ENCODE data around the gene BRSK2.
"Not testable (repeated sequence)": the region's sequence is repeated elsewhere in the genome, so short reads cannot be mapped to it uniquely, and the experiment has no call there.

Gene BRSK2

DNA sequence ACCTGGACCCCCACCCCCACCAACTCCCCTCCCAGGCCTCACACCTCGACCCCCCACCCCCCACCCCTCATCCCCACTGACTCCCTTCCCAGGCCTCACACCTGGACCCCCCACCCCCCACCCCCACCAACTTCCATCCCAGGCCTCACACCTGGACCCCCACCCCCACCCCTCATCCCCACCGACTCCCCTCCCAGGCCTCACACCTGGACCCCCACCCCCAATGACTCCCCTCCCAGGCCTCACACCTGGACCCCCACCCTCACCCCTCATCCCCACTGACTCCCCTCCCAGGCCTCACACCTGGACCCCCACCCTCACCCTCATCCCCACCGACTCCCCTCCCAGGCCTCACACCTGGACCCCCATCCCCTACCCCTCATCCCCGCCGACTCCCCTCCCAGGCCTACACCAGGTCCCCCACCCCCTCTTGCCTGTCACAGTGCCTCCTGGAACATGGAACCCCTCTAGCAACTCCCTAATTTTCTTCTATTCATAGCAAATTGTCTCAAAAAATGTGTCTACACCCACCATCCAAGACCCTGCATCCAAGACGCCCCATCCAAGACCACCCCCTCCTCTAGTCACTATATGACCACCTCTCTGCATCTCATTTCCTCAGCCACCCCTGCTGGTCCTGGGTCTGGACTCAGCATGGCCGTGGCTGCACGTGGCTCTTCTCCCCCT, 36.9 kb upstream of the BRSK2 start:
- no peak for DNase-seq
- intact Hi-C loops (cut with DNase I), result no loop called here

DNA sequence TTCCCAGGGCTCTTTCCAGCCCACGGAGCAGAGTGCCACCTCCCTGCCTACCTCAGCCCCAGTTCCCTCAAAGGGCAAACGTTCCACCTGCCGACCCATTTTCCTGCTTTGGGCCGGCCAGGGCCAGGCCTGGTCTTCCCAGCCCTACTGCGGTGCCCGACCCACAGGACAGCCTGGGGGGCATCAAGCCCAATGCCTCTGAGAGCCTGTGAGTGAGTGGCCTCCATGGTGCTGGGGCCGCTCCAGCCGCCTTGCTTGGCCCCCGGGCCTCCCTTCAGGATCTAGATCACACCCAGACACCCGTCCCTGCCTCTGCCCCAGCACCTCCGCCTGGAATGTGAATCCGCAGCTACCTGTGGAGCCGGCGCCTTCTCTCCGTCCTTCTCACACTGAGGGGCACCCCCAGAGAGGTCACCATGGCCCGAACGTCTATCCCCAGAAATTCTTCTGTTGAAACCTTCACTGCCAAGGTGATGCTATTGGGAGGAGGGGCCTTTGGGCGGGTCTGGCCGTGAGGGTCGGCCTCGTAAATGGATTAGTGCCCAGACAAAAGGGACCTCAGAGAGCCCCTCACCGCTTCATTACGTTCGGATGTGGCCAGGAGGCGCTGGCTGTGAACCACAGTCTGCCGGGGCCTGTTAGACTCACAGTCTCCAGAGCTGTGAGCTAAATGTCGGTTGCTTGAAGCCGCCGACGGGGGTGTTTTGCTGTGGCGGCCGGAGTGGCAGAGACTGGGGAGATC, 36.2 kb upstream of the BRSK2 start:
- intact Hi-C loops (cut with DNase I), result no loop called here
- peak in 1 of 42 donors; percentile 25 for DNase-seq

DNA sequence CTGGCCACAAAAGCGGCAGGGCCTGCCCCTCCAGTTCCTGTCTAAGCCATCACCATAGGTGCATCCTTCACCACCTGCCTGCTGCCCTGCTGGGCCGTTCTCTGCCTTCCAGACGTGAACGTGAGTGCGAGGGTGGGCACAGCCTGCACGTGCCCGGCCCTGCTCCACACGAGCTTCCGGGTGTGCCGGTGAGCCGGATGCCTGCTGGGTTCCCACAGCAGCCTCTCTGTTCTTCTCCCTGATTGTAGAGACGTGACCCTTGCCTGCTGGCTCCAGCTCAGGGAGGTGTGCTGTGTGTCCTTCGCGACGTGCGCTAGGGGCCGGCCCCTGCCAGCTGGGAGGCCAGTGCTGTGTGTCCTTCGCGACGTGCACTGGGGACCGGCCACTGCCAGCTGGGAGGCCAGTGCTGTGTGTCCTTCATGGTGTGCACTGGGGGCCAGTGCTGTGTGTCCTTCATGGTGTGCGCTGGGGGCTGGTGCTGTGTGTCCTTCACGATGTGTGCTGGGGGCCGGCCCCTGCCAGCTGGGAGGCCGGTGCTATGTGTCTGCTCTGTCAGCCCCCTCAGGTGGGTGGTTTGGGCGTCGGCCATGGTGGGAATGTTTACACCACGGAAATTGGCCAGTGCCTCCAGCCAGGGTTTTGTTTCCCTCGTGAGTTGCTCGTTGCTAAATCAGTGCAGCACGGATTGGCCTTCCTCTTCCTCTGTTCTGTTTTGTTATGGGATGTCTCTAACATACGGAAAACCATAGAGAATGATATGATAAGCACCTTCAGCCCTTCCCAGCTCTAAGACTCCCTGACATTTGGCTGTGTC, 35.4 kb upstream of the BRSK2 start:
- intact Hi-C loops (cut with DNase I), result no loop called here
- no peak for DNase-seq

DNA sequence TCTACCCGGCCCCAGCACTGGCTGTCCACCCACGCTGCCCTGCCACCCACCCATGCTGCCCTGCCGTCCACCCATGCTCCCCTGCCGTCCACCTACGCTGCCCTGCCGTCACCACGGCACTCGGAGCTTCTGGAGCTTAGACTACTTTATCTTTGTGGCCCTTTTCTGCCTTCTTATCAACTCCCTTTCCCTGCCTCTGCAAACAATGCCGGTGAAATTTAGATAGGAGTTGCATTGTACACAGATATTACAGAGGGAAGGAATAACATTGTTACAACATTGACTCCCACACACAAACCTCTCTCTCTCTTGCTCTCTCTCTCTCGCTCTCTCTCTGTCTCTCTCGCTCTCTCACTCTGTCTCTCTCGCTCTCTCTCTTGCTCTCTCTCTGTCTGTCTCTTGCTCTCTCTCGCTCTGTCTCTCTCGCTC, 33.7 kb upstream of the BRSK2 start:
- intact Hi-C loops (cut with DNase I), result no loop called here
- DNase-seq, result peak in 8 of 42 donors; percentile 20 to 63 (median 47)

DNA sequence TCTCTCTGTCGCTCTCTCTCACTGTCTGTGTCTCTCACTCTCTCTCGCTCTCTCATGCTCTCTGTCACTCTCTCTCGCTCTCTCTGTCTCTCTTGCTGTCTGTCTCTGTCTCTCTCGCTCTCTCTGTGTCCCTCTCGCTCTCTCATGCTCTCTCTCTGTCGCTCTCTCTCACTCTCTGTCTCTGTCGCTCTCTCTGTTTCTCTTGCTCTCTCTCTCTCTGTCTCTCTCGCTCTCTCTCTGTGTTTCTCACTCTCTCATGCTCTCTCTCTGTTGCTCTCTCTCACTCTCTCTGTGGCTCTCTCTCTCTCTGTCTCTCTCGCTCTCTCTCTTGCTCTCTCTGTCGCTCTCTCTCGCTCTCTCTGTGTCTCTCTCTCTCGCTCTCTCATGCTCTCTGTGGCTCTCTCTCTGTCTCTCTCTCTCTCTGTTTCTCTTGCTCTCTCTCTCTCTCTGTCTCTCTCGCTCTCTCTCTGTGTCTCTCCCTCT, 33.2 kb upstream of the BRSK2 start:
- DNase-seq, result no peak
- intact Hi-C loops (cut with DNase I), result no loop called here

DNA sequence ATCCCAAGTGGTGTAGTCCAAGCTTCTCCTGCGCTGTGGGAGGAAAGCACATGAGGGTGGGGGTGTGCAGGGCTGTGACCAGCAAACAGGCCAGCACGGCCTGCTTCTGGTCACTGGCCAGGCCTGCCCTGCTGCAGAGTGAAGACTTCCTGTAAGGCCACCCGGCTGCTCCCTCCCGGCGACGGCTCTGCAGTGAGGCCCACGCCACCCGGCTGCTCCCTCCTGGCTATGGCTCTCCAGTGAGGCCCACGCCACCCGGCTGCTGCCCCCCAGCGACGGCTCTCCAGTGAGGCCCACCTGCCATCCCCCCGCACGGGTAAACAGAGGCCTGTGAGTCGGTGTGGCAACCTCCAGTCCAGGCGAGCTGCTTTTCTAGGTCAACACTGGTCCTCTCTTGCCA, 31.4 kb upstream of the BRSK2 start:
- no peak for DNase-seq
- intact Hi-C loops (cut with DNase I), result no loop called here

DNA sequence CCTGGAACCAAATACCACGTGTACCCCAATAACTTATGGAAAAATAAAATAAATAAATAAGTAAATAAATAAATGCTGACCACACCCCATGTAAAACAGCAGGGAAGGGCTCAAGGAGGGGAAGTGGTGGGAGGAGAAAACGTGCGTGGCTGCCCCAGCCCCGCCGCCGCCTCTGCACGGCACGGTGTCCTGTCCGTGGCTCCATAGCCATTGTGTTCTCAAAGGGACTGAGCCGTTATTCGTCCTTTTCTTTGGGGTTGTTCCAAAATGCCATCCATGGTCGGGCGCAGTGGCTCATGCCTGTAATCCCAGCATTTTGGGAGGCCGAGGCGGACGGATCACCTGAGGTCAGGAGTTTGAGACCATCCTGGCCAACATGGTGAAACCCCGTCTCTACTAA, 30.8 kb upstream of the BRSK2 start:
- intact Hi-C loops (cut with DNase I); DNase-seq: not testable (repeated sequence)

DNA sequence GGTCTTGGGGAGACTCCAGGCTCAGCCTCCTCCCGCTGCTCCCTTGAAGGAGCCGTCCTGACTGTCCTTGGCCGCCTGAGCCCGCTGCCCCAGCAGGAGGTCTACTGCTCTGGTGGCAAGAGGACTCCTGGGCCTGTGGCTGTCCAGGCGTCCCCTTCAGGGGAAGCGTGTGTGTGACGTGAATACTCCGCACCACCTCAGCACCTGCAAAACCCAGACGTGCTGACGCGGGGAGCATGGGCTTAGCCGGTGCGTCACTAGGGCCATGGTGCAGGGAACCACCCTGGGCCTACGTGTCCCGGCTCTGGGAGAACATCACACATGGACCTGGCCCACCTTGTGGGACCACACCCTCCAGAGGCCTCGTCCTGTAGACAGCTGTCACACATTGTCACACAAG, 30.2 kb upstream of the BRSK2 start:
- intact Hi-C loops (cut with DNase I), result no loop called here
- DNase-seq, result no peak

DNA sequence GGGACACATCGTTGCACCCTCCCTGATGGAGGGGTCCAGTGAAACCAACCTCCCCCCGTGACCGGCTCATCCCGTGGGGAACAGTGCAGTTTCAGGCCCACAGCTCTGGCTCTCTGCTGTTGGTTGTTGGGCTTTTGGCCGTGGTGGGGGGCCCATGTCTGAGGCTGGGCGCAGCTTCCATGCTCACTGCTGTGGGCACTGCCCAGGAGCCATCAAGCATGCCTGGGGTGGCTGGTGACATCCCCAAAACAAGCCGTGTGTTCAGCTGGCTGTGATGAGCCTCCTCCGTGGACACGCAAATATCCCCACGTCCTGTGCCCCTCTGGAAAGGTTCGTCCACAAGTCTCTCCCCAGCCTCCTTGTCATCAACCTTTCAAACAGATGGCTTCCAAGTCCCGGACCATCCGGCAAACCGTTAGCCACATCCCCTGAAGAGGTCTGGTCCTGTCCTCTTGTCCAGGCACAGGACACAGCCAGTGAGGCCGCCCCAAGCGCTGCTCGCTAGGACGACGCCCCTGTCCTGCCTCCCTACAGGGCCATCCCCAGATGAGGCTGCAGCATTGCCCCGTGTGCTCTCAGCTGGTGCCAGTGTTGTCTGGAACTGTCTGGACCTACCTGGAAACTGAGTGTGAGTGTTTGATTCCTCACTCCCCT, 29.4 kb upstream of the BRSK2 start:
- intact Hi-C loops (cut with DNase I), result no loop called here
- DNase-seq, result no peak

DNA sequence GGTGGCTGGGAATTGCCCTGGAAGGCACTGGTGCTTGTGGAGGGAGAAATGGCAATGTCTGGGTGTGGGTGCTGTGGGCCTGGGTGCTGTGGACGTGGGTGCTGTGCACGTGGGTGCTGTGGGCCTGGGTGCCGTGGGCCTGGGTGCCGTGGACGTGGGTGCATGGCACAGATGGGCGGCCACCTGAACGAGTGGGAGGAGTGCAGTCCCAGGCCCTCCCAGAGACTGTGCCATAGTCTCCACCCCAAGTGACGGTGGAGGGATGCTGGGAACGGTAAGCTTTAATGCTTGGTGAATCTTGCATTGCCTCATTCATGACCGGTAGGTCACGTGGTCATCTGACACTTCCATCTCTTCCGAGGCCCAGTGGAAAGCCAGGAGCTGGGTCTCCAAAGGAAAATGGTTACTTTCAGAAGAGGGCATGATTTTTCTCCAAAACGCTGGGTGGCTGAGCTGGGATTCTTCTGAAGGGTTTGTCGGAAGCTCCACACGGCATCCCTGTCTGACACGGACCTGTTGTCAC, 28.8 kb upstream of the BRSK2 start:
- intact Hi-C loops (cut with DNase I), result no loop called here
- no peak for DNase-seq

DNA sequence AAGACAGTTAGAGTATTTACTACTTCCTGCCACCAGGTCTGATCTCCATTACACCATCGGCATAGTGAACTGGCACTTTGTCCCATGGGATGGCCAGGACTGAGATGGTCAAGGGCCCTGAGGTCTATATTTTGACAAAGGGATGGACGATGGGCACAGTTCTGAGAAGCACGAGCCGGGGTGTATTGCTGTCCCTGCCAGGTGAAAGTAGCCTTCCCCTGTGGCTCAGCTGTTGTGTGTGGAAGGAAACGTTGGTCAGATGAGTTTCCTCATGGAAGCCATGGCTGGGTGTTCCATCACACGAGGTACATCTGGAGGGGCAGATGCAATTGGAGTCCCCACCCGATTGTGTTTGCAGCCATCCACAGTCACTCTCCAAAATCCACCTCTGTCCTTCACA, 27.9 kb upstream of the BRSK2 start:
- no peak for DNase-seq
- intact Hi-C loops (cut with DNase I), result no loop called here

DNA sequence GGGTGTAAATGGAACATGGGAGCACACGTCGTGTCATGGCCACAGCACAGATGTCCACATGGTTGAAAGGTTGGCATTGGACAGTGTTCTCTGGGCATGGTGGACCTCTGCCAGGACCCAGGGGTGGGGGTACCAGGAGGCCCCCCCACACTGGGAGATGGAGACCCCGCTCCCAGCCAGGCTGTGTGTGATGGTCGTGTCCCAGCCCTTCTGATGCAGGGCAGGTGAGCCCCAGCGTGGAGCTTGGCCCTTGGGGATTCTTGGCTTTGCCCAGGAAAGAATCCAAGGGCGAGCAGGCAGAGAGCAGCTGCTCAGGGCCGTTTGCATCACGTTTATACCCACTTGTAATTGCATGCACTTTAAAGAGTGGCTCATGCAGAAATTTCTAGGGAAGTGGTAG, 22.0 kb upstream of the BRSK2 start:
- intact Hi-C loops (cut with DNase I), result no loop called here
- no peak for DNase-seq

DNA sequence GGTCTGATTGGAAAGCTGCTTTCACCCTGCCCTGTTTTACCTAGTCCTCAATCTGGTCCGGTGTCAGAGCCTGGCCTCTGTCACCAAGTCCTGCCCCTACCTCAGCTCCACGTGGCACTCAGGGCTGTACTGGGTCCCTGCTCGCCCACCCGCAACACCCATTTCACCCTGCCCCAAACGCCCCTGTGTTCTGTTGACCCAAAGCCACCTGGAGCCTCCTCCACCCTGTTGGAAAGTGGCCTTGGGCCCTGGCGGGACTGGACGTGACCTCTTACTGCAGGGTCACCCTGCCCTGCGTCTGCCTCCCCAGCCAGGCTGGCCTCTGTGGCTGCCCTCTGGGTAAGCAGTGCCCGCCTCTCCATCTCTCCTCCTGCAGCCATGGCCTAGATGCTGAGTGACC, 21.5 kb upstream of the BRSK2 start:
- intact Hi-C loops (cut with DNase I), result no loop called here

DNA sequence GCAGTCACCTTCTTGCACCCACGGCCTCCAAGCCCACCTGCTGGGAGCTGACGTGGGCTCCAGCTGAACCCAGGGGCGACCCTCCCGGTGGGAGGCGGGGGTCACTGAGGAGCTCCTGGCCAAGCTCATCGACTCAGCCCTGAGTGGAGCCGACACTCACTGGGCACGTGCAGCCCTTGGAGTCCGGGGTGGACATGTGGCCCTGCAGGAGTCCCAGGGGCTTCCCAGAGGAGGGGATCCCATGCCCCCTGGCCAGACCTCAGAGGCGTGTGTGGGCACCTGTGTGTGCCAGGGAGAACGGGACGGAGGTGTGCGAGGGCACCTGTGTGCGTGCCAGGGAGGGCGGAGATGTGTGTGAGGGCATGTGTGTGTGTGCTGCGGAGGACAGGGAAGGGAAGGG, 20.8 kb upstream of the BRSK2 start:
- intact Hi-C loops (cut with DNase I), result no loop called here

More for the DNA sequence above, 21.5 kb upstream of the BRSK2 start:
- no peak for DNase-seq

DNA sequence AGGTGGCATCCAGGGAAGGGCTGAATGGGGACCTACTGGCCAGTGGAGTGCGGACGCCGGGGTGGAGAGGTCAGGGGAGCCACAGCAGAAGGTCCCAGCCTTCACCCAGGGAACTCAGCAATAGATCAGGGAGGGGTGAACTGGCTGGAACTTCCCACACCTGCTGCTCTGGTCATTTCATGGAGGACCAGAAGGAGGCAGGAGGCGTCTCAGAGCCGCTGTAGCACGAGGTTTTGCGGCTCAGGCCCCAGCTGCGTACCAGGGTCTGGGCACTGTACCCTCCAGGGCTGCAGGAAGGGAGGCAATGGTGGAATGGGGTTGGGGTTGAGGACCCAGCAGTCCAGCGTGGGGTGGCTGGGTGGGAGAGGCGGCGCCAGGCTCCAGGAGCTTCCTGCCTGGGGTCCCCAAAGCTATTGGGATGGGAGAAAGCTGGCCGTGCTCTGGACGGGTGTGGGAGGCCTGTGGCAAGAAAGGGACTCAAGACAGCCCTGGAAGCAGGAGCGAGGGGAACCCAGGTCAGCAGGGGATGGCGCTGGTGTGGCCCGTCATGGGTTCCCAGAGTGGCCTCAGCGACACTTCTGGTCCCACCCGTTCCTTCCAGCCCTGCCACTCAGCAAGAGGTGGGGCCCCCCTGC, 20.2 kb upstream of the BRSK2 start:
- intact Hi-C loops (cut with DNase I), result no loop called here
- no peak for DNase-seq

More for the DNA sequence above, 20.8 kb upstream of the BRSK2 start:
- no peak for DNase-seq

DNA sequence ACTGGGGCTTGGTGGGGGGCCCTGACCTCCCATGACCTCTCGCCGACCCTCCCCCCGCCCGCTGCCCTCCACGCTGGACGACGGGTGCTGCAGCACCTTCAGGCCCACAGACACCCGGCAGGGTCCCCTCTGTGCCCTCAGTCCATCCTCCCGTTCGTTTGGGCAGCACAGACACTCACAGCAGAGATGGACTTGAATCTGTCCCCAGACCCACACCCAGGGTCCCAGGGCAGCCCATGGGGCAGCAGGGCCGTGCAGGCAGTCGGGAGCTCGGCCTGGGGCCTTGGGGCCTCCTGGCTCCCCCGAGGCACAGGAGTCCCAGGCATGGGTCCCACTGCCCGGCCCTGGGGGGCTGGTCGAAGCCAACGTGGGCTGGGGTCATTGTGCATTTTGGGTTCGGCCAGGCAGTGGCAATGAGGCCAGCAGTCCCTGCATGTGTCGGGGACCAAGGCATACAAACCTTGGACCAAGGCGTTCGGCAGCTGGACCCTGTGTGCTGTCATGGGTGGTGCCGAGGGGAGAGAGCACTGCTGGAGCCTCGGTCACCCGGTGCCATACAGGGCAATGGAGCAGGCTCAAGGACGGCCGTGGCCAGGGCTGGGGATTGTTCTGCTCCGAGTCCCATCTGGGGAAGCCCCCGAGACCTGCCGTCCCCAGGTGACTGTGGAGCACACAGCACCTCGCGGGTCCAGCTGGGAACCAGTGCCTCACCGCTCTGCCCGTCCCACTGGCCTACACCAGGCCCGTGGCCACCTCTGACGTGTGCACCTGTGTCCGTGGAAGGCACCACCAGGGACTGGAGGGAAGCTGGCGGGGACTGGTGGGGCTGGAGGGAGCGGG, 19.3 kb upstream of the BRSK2 start:
- no peak for DNase-seq
- intact Hi-C loops (cut with DNase I), result no loop called here

DNA sequence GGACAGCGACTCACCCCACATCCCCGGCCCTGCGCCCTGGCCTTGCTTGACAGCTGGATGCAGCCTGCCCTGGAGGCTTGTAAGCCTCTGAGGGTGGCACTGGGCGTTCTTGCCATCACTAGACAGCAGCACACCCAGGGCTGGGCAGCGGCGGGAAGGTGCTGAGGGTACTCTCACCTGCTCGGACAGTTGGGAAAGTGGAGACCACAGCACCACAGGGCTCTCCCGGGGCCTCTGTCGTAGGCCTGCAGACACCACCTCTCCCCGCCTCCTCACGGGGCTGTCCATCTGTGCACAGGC, 18.8 kb upstream of the BRSK2 start:
- intact Hi-C loops (cut with DNase I), result no loop called here
- no peak for DNase-seq

DNA sequence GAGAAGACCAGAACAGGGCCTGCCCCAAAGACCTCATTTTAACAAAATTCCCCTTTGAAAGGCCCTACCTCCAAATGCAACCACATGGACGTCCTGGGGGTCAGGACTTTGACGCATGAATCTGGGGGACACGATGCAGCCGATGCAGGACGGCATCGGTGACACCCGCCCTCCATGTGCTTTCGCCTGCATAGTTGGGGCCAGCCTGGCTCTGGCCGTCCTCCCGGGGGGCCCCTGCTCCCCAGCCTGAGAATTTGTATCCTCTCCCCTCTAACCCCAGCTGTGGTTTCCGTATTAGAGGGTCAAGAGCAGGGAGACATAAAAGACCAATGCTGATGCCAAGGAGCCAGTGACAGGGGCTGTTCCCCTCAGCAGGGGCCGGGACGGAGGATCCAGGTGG, 18.4 kb upstream of the BRSK2 start:
- no peak for DNase-seq
- intact Hi-C loops (cut with DNase I), result no loop called here

All from head of caudate nucleus (tissue), 42 donors.